Kidney (tissue), 14 donors: Measurements from ENCODE around the gene HERC4. TPM values are rescaled to one million over a fixed set of nuclear protein-coding genes. Genes with fewer than 3 reads are reported as not detected.

Source experiments
- DNase-seq, 5 donors: peaks; one replicate each; pipeline ENCODE4 v3.0.0-alpha.2; 2013 to 2020
- FAIRE-seq: peaks from 2 replicates; lab custom pipeline; 2012; peaks lifted over from hg19 to GRCh38; lab: Jason Lieb, UNC
- H3K27ac ChIP-seq, 2 donors: one replicate each; pipeline ENCODE4 v1.7.0; 2013; ENCODE audit warnings: low read depth in 2 of 2, low read length in 2 of 2, inconsistent platforms in 1 of 2
- H3K27me3 ChIP-seq: one replicate; pipeline ENCODE4 v1.7.1; 2013; ENCODE audit warnings: low read length, inconsistent platforms; ENCODE audit not compliant: control insufficient read depth, insufficient read depth
- H3K36me3 ChIP-seq, 3 donors: one replicate each; pipeline versions ENCODE4 v1.7.0 to v1.7.1; 2013; ENCODE audit warnings: low read length in 3 of 3, control low read depth in 1 of 3, inconsistent platforms in 1 of 3; ENCODE audit not compliant: insufficient read depth in 3 of 3, control insufficient read depth in 2 of 3
- H3K4me1 ChIP-seq, 3 donors: one replicate each; pipeline versions ENCODE4 v1.7.0 to v1.7.1; 2013; ENCODE audit warnings: low read length in 3 of 3, inconsistent platforms in 1 of 3, low read depth in 1 of 3; ENCODE audit not compliant: control insufficient read depth in 2 of 3, insufficient read depth in 2 of 3
- H3K4me3 ChIP-seq, 3 donors: one replicate each; pipeline versions ENCODE4 v1.7.0 to v1.8.1; 2013; ENCODE audit warnings: low read length in 3 of 3, control low read depth in 1 of 3, inconsistent platforms in 1 of 3
- H3K9ac ChIP-seq, 3 donors: one replicate each; pipeline versions ENCODE4 v1.7.0 to v1.7.1; 2013; ENCODE audit warnings: low read length in 3 of 3, control low read depth in 1 of 3, inconsistent platforms in 1 of 3
- H3K9me3 ChIP-seq, 3 donors: one replicate each; pipeline versions ENCODE4 v1.7.0 to v1.7.1; 2013; ENCODE audit warnings: low read length in 3 of 3, control low read depth in 1 of 3, inconsistent platforms in 1 of 3; ENCODE audit not compliant: control insufficient read depth in 2 of 3, insufficient read depth in 1 of 3
- intact Hi-C: fragments of 100-400 bp; cut with DNase I; formaldehyde crosslinking; loops from one replicate; pipeline ENCODE4 v1.11.1; 2022
- polyA plus RNA-seq: library from polyadenylated mRNA; stranded (reverse); fragments of 350-450 nt; fragmentation: Illumina TruSeq; extraction: RNeasy Lipid Tissue Mini Kit (QIAGEN cat#74804); gene quantifications from one replicate; pipeline ENCODE4 v1.2.3, GENCODE V29; 2014; ENCODE audit warnings: low read depth, low replicate concordance; ENCODE audit not compliant: insufficient read depth
- total RNA-seq: library from RNA; stranded (reverse); fragmentation: NEBNext Ultra II Directional; extraction: Animal tissue kit (Norgen Biotek cat#: 25700); gene quantifications from one replicate; pipeline ENCODE4 v1.2.1, GENCODE V29; 2021
- TF ChIP-seq, protein P1 (sequence below): IDR thresholded peaks from 3 replicates; pipeline ENCODE4 v1.5.1; 2012; ENCODE audit warnings: mild to moderate bottlenecking, moderate library complexity, borderline replicate concordance; ENCODE audit not compliant: insufficient read depth; ENCODE audit errors: extremely low read depth
- donor health status: control.
- donor health status: control.
- donor health status: control.
- donor health status: control.
- donor health status: control.
- donor health status: DM: yes; HTN: yes; CAD: no.
- donor health status: Normal renal cell carcinoma (clear cell type).

HERC4 gene
- total and polyA plus RNA-seq, 2 donors from 2014 or later = 13.3 to 47.1 TPM

DNA sequence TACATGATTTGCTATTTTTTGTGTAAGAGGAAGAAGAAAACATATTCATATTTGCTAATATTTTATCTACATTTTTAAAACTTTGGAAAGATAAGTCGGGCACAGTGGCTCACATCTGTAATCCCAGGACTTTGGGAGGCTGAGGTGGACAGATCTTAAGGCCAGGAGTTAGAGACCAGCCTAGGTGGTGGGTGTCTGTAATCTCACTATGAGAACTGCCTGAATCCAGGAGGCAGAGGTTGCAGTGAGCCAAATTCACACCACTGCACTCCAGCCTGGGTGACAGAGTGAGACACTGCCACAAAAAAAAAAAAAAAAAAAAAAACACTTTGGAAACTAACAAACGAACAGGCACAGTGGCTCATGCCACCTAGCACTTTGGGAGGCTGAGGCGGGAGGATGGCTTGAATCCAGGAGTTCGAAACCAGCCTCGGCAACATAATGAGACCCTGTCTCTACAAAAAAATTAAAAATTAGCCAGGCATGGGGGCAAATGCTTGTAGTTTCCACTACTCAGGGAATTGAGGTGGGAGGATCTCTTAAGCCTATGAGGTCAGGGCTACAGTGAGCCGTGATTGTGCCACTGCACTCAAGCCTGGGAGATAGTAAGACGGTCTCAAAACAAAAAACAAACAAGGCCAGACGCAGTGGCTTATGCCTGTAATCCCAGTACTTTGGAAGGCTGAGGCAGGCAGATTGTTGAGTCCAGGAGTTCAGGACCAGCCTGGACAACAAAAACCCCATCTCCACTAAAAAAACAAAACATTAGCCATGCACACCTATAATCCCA is 25.6 kb downstream of the HERC4 start:
- Histone ChIP-seq H3K9ac (no peak overlapping the region), H3K9me3 (no peaks in the 10 kb centered on the region), H3K4me1 (no peaks in the 10 kb centered on the region), H3K36me3 (no peaks in the 10 kb centered on the region), H3K27me3 (no peaks in the 10 kb centered on the region), H3K4me3 (no peak overlapping the region), H3K27ac (no peak overlapping the region)
- intact Hi-C loops = no loop called here
- FAIRE-seq (no peak), DNase-seq (no peak)
- TF ChIP-seq, protein P1, sequence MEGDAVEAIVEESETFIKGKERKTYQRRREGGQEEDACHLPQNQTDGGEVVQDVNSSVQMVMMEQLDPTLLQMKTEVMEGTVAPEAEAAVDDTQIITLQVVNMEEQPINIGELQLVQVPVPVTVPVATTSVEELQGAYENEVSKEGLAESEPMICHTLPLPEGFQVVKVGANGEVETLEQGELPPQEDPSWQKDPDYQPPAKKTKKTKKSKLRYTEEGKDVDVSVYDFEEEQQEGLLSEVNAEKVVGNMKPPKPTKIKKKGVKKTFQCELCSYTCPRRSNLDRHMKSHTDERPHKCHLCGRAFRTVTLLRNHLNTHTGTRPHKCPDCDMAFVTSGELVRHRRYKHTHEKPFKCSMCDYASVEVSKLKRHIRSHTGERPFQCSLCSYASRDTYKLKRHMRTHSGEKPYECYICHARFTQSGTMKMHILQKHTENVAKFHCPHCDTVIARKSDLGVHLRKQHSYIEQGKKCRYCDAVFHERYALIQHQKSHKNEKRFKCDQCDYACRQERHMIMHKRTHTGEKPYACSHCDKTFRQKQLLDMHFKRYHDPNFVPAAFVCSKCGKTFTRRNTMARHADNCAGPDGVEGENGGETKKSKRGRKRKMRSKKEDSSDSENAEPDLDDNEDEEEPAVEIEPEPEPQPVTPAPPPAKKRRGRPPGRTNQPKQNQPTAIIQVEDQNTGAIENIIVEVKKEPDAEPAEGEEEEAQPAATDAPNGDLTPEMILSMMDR = no peak

DNA sequence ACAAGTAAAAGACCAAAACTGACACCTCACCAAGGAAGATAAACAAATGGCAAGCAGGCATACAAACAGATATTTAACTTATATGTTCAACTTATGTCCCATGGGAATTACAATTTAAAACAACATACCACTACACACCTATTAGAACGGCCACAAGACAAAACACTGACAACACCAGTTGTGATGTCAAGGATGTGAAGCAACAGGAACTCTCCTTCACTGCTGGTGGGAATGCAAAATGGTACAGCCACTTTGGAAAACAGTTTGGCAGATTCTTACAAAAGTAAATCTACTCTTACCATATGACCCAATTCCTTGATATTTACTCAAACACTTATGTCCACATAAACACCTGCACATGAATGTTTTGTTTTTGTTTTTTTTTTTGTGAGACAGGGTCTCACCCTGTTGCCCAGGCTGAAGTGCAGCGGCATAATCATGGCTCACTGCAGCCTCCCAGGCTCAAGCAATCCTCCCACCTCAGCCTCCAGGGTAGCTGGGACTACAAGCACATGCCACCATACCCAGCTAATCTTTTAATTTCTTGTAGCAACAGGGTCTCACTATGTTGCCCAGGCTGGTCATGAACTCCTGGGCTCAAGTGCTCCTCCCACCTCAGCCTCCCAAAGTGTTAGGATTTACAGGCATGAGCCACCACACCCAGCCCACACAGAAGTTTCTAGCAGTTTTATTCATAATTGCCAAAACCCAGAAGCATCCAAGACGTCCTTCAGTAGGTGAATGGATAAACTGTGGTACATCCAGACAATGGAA is 27.3 kb downstream of the HERC4 start:
- no peaks in the 10 kb centered on the region for H3K4me1 ChIP-seq
- H3K27me3 ChIP-seq = no peaks in the 10 kb centered on the region
- TF ChIP-seq, protein P1 = no peak
- intact Hi-C loops = no loop called here
- H3K36me3 ChIP-seq = peaks cover 0 to 2% (median 0%) of the 10 kb centered on the region in 3 donors
- no peak overlapping the region for H3K9ac ChIP-seq
- no peak overlapping the region for H3K27ac ChIP-seq
- no peaks in the 10 kb centered on the region for H3K9me3 ChIP-seq
- H3K4me3 ChIP-seq = no peak overlapping the region
- no peak for DNase-seq
- FAIRE-seq = no peak

DNA sequence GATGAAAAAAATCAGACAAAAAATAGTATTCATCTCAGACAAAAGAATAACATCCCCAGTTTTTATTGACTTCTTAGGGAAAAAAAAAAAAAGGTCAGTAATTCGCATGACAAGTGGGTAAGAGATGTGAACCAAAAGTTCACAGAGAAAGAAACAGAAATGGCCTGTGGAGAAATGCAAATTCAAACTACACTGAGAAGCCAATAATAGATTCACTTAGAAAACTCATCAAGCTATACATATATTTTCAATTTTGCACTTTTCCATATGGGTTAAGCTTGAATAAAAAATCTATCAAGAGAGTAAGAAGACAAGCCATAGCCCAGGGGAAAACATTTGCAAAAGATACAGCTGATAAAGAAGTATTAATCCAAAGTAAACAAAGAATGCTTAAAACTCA is 28.0 kb downstream of the HERC4 start:
- Histone ChIP-seq H3K36me3 (peaks cover 0 to 2% (median 0%) of the 10 kb centered on the region in 3 donors), H3K4me1 (no peaks in the 10 kb centered on the region), H3K27ac (no peak overlapping the region), H3K9me3 (no peaks in the 10 kb centered on the region), H3K9ac (no peak overlapping the region), H3K27me3 (no peaks in the 10 kb centered on the region), H3K4me3 (no peak overlapping the region)
- FAIRE-seq = no peak
- intact Hi-C loops = no loop called here
- TF ChIP-seq, protein P1 = no peak
- no peak for DNase-seq
